Muscle layer of duodenum (tissue), 2 donors: Measurements from ENCODE around the gene TMEM38A.
"Not testable (repeated sequence)": the region's sequence is repeated elsewhere in the genome, so short reads cannot be mapped to it uniquely, and the experiment has no call there.

Source experiments
- H3K27ac ChIP-seq: one replicate; pipeline ENCODE4 v1.7.0; 2013; ENCODE audit warnings: mild to moderate bottlenecking, low read length
- H3K27me3 ChIP-seq: one replicate; pipeline ENCODE4 v1.7.0; 2013; ENCODE audit warnings: low read depth, mild to moderate bottlenecking, control low read depth, low read length
- H3K36me3 ChIP-seq, 2 donors: one replicate each; pipeline ENCODE4 v1.7.0; 2013; ENCODE audit warnings: low read length in 2 of 2, control low read depth in 1 of 2, mild to moderate bottlenecking in 1 of 2; ENCODE audit not compliant: insufficient read depth in 2 of 2, control insufficient read depth in 1 of 2
- H3K4me1 ChIP-seq, 2 donors: one replicate each; pipeline ENCODE4 v1.7.0; 2013; ENCODE audit warnings: low read length in 2 of 2, mild to moderate bottlenecking in 2 of 2, control low read depth in 1 of 2, moderate library complexity in 1 of 2; ENCODE audit not compliant: insufficient read depth in 2 of 2, control insufficient read depth in 1 of 2
- H3K4me3 ChIP-seq, 2 donors: one replicate each; pipeline ENCODE4 v1.7.0; 2013; ENCODE audit warnings: low read length in 2 of 2, low read depth in 1 of 2, mild to moderate bottlenecking in 1 of 2
- H3K9me3 ChIP-seq, 2 donors: one replicate each; pipeline ENCODE4 v1.7.0; 2013; ENCODE audit warnings: low read length in 2 of 2, control low read depth in 1 of 2, mild to moderate bottlenecking in 1 of 2; ENCODE audit not compliant: control insufficient read depth in 1 of 2
- donor health status: healthy.

Gene TMEM38A

GRCh38 chr19:16721051-16721450 is 60.1 kb downstream of the TMEM38A start:
- Histone ChIP-seq H3K27ac (no peak overlapping the region), H3K4me1 (no peaks in the 10 kb centered on the region), H3K4me3 (no peak overlapping the region), H3K9me3 (no peaks in the 10 kb centered on the region), H3K27me3 (no peaks in the 10 kb centered on the region), H3K36me3 (no peaks in the 10 kb centered on the region)

- H3K27ac ChIP-seq, result no peak overlapping the region
- no peaks in the 10 kb centered on the region for H3K4me1 ChIP-seq
- H3K36me3 ChIP-seq, result no peaks in the 10 kb centered on the region
- no peak overlapping the region for H3K4me3 ChIP-seq
- H3K27me3 ChIP-seq, result no peaks in the 10 kb centered on the region
- H3K9me3 ChIP-seq, result no peaks in the 10 kb centered on the region
Observed at GRCh38 chr19:16722591-16722990, 61.7 kb downstream of the TMEM38A start.

- H3K27me3 ChIP-seq, result no peaks in the 10 kb centered on the region
- no peaks in the 10 kb centered on the region for H3K9me3 ChIP-seq
- H3K4me3 ChIP-seq, result no peak overlapping the region
- no peaks in the 10 kb centered on the region for H3K36me3 ChIP-seq
- no peak overlapping the region for H3K27ac ChIP-seq
- no peaks in the 10 kb centered on the region for H3K4me1 ChIP-seq
Observed at GRCh38 chr19:16726916-16727315, 66.0 kb downstream of the TMEM38A start.

- H3K27me3 ChIP-seq, H3K4me1 ChIP-seq, H3K36me3 ChIP-seq, H3K9me3 ChIP-seq, H3K4me3 ChIP-seq, H3K27ac ChIP-seq: not testable (repeated sequence)
Observed at GRCh38 chr19:16735650-16736266, 74.8 kb downstream of the TMEM38A start.

- Histone ChIP-seq H3K36me3 (no peaks in the 10 kb centered on the region), H3K27me3 (no peaks in the 10 kb centered on the region), H3K27ac (no peak overlapping the region), H3K4me3 (no peak overlapping the region), H3K4me1 (peaks cover 0 to 5% of the 10 kb centered on the region in 2 donors), H3K9me3 (no peaks in the 10 kb centered on the region)
Observed at GRCh38 chr19:16736709-16737108, 75.8 kb downstream of the TMEM38A start.

- Histone ChIP-seq H3K9me3 (no peaks in the 10 kb centered on the region), H3K36me3 (no peaks in the 10 kb centered on the region), H3K27me3 (no peaks in the 10 kb centered on the region), H3K4me3 (no peak overlapping the region), H3K27ac (no peak overlapping the region), H3K4me1 (peaks cover 0 to 5% of the 10 kb centered on the region in 2 donors)
Observed at GRCh38 chr19:16737911-16738310, 77.0 kb downstream of the TMEM38A start.

- no peaks in the 10 kb centered on the region for H3K9me3 ChIP-seq
- no peak overlapping the region for H3K27ac ChIP-seq
- no peaks in the 10 kb centered on the region for H3K4me1 ChIP-seq
- no peak overlapping the region for H3K4me3 ChIP-seq
- no peaks in the 10 kb centered on the region for H3K36me3 ChIP-seq
- no peaks in the 10 kb centered on the region for H3K27me3 ChIP-seq
Observed at GRCh38 chr19:16739546-16739945, 78.6 kb downstream of the TMEM38A start.
